ENCODE results near the gene CFAP43.

Gene CFAP43

DNA sequence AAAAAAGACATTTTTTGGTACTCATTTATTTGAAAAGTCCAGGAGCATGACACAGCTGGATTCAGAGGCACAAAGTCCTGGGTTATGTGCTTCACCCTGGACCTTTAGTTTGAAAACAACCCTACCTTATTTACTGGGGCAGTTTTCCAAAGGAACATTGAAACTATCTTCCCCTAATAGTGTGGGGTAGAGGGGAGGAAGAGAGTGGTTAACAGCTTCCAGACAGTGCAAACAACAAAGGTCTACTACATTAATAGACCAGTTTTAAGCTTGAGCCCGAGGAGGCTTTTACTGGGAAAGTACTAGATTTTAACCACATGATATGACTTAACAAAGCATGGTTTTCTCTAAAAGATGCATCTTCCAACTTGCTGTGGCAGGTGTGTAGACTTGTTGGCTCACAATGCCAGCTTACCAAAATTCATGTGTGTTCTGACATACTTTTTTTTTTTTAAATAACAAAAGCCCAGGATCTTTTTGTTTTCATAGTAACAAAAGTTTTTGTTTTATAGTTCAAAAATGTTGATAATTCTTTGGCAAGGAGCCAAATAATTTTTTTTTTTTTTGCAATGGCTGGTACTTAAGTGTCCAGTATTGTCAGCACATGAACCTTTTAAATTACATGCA lies 24.3 kb upstream of the CFAP43 start:
- TF ChIP-seq, protein P1, sequence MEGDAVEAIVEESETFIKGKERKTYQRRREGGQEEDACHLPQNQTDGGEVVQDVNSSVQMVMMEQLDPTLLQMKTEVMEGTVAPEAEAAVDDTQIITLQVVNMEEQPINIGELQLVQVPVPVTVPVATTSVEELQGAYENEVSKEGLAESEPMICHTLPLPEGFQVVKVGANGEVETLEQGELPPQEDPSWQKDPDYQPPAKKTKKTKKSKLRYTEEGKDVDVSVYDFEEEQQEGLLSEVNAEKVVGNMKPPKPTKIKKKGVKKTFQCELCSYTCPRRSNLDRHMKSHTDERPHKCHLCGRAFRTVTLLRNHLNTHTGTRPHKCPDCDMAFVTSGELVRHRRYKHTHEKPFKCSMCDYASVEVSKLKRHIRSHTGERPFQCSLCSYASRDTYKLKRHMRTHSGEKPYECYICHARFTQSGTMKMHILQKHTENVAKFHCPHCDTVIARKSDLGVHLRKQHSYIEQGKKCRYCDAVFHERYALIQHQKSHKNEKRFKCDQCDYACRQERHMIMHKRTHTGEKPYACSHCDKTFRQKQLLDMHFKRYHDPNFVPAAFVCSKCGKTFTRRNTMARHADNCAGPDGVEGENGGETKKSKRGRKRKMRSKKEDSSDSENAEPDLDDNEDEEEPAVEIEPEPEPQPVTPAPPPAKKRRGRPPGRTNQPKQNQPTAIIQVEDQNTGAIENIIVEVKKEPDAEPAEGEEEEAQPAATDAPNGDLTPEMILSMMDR (IDR thresholded peaks at IDR 0.05; ENCODE audit: insufficient read depth, low read depth, low read length, missing control alignments): no peak
- peak overlapping the region; percentile 98 for H3K4me3 ChIP-seq (ENCODE audit: low read depth, low read length)
- DNase-seq (ENCODE audit: low read depth): no peak

DNA sequence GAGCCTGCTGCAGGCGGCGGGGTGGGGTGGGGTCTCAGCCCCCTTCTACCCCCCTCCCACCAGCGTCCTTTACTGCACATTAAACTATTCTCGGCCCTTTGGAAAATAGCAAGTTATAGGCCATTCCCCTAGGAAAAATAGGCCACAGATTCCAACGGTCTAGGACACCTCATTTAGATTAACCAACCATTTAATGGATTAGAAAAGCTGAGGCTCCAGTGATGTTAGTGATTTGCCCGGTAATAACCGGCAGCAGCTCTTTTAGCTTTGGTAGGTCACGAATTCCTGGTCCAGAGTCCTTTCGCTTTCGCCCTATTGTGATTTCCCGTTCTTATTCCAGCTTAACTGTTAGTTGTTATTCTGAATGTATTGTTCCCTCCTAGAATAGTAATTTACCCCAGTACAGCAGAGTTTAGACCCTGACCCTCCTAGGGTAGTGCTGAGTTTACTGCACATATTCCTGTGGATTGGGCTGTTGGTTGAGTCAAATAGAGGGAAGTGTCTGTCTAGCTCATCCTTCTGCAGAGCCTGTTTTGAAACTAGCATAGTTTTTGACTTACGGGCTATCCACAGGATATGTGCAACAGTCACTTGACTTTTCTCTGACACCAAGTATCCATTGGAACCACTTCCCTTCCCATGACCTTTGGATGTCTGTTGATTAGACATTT lies 23.3 kb upstream of the CFAP43 start:
- H3K4me3 ChIP-seq (ENCODE audit: low read depth, low read length): peak overlapping the region; percentile 98
- TF ChIP-seq, protein P1 (IDR thresholded peaks at IDR 0.05; ENCODE audit: insufficient read depth, low read depth, low read length, missing control alignments): no peak
- peak; percentile 22 for DNase-seq (ENCODE audit: low read depth)

DNA sequence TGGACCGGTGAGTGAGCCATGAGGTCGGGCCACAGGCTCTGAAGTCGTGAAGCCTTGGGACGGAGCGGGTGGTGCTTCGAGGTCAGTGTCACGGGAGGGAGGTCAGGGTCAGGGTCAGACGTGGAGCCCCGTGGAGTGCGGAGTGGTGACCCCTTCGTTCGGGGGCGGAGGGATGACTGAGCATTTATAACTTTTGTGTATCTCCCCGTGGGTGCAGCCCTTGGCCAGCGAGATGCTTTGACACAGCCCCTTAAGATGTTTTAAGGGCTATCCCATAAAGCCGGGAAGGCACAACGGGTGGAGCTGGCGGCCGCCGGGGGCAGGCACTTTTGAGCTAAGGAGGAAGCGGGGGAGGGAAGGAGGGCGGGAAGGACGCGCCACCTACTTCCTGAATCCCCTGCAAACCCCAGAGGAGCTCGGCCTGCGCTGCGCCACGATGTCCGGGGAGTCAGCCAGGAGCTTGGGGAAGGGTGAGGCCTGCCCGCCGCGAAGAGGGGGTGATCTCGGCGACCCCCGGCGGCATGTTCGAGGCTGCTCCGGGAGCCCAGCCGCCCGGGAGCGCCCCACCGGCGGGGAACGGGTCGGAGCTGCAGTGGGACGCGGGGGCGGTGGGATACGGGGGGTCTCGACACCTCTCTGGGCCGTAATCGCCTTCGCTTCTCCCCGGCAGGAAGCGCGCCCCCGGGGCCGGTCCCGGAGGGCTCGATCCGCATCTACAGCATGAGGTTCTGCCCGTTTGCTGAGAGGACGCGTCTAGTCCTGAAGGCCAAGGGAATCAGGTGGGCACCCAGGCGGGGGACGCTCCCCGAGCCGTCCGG lies 22.5 kb upstream of the CFAP43 start, which contains the start of gene GSTO1:
Gene GSTO1, plus strand, starts transcription at position 400 of the 818 bp plus-strand sequence. Its CDS starts 37 bp downstream, at position 437.
- peak within 1 kb of the TSS; percentile 98 for H3K4me3 ChIP-seq (ENCODE audit: low read depth, low read length)
- peak; percentile 83 for DNase-seq (ENCODE audit: low read depth)
- TF ChIP-seq, protein P1 (IDR thresholded peaks at IDR 0.05; ENCODE audit: insufficient read depth, low read depth, low read length, missing control alignments): no peak

DNA sequence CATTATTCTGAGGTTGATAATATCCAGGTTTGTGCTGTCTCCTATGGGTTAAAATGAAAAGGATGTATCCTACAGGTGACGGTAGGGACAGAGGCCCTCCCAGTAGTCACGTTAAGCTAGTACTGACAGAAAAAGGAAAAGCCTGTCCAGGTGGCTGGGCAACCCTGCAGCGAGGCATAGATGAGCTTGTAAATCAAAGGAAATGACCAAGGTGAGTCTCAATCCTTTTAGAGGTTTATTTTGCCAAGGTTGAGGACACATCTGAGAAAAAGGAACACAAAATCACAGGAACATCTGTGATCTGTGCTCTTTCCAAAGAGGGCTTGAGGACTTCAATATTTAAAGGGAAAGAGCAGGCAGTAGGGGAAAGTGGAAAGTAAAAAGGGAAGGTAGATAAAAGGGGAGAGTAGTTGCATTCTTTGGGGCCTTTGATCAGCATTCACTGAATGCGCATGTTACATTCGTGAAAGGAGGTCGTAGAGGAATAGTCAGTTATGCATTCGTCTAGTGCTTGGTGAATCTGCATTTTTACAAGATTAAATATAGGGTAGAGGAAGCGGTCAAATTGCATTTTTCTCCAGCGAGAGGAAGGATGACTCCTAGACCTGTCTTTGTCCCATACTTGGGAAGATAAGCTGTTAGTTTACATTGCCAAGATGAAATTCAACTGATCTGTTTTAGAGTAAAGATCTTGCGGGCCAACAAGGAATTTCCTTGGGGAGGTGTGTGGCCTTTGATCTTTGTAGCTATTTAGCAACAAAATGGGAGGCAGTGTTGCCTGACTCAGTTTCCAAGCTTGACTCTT lies 21.6 kb upstream of the CFAP43 start:
- TF ChIP-seq, protein P1 (IDR thresholded peaks at IDR 0.05; ENCODE audit: insufficient read depth, low read depth, low read length, missing control alignments): no peak
- no peak for DNase-seq (ENCODE audit: low read depth)
- peak overlapping the region; percentile 98 for H3K4me3 ChIP-seq (ENCODE audit: low read depth, low read length)

DNA sequence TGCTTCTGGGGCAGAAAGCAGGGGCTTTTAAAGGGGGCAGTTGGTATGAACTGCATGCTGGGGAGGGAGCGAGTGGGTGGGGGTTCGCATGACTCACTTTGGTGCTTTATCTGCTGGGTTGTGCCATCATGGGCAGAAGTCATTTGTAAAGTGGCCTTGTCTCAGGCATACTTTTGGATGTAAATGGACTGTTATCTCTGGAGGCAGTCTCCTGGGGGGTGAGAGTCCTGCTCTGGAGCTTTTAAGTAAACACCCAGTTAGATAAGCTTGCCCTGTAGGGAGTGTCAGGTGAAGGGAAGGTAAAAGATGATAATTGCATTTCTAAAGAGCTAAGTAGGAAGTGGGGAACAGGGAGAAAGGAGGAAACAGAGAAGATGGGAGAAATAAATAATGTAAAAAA lies 20.9 kb upstream of the CFAP43 start:
- H3K4me3 ChIP-seq (ENCODE audit: low read depth, low read length): no peak overlapping the region
- TF ChIP-seq, protein P1 (IDR thresholded peaks at IDR 0.05; ENCODE audit: insufficient read depth, low read depth, low read length, missing control alignments): no peak
- DNase-seq (ENCODE audit: low read depth): no peak

DNA sequence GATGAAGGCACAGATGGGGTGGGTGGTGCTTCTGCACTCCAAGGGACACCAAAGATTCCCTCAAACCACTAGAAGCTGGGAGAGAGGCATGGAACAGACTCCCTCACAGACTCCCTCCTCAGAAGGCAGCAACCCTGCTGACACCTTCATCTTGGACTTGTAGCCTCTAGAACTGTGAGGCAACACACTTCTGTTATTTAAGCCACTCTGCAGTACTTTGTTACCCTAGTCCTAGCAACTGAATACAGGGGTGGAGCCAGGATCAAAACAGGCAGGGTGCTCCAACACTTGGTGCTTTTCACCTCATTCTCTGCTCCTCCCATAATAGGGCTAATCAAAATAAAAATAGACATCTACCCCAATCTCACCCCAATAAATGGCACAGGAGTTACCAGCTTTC lies 20.2 kb upstream of the CFAP43 start:
- H3K4me3 ChIP-seq (ENCODE audit: low read depth, low read length): no peak overlapping the region
- TF ChIP-seq, protein P1 (IDR thresholded peaks at IDR 0.05; ENCODE audit: insufficient read depth, low read depth, low read length, missing control alignments): no peak
- no peak for DNase-seq (ENCODE audit: low read depth)
